NCI-H345 treated with DMSO at 0.1 percent for 48 hours (cell line): Measurements from ENCODE around the gene KIAA0753.

Source experiments
- DNase-seq: peaks from one replicate; lab custom pipeline; 2025; ENCODE audit not compliant: unreplicated experiment; lab: John Stamatoyannopoulos, UW

Gene KIAA0753

DNA sequence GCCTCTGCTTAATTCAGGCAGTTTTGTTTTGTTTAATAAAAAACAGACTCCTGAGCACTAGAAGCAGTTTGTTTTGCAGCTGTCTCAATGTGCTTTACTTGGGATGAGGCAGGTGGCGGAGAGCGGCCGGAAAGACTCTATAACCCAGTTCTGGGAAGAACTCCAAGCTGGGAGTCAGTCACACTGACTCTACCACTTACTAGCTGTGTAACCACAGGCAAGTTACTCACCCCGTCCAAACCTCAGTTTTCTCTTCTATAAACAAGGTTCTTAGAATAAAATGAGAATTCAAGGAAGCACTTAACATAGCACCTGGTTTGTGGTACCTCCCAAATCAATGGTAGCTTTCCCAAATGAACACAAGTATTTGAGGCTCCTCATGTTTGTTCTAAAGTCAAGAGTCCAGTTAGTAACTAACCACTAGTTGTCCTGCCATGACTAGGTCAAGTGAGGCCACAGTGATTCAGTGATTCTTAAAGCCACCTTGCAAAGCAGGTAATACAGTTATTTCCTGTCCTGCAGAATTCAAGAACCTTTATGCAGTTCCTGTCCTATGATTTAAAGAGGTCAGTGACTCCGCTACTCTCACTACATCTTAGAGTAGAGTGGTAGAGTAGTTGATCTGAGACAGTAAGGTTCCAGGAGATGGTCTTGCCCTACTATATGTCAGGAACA lies 3.1 kb upstream of the KIAA0753 start:
- DNase-seq, result no peak

DNA sequence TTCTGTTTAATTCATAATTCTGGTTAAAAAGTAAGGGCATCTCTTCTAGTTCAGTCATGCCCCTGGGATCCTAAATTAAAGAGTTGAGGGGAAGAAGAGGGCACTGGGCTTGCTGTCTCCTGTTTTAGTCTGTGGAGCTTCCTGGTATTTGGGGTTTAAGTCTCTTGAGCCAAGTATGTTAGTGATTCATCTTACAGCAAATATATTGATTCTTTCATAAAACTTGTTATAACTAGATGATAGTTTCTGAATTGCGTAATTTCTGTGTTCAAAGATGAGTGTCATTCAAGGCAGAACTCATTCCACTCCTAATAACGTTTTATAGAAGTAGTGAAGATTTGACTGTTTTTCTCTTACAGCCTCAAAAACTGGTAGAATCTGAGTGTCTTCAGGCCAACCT lies 2.1 kb upstream of the KIAA0753 start:
- DNase-seq, result no peak

DNA sequence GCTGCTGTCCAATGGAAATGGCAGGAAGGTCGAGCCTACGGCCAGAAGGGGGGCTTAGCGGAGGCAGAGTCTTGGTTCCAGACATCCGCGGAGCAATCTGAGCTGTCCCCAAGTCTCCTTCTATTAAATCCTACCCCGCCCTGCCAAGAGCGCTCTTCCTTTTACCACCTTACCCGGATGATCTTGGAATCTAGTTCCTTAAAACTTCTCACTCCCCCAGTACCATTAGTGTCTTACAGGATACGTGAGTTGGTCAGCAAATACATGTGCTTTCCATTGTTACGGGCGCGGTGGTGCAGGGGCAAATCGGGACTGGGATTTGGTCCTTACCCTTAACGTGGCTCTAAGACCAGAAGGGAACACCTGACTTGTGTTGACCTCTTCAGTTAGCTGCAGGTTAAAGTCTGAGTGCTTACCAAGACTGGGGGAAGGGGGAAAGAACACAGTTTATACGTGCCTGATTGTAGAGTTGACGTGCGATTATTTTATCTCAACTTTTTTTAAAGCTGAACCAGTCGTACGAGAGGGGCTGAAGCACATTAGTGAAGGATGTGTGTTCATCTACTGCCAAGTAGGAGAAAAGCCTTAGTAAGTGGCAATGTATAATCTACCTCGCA lies 844 bp upstream of the KIAA0753 start:
- no peak for DNase-seq

DNA sequence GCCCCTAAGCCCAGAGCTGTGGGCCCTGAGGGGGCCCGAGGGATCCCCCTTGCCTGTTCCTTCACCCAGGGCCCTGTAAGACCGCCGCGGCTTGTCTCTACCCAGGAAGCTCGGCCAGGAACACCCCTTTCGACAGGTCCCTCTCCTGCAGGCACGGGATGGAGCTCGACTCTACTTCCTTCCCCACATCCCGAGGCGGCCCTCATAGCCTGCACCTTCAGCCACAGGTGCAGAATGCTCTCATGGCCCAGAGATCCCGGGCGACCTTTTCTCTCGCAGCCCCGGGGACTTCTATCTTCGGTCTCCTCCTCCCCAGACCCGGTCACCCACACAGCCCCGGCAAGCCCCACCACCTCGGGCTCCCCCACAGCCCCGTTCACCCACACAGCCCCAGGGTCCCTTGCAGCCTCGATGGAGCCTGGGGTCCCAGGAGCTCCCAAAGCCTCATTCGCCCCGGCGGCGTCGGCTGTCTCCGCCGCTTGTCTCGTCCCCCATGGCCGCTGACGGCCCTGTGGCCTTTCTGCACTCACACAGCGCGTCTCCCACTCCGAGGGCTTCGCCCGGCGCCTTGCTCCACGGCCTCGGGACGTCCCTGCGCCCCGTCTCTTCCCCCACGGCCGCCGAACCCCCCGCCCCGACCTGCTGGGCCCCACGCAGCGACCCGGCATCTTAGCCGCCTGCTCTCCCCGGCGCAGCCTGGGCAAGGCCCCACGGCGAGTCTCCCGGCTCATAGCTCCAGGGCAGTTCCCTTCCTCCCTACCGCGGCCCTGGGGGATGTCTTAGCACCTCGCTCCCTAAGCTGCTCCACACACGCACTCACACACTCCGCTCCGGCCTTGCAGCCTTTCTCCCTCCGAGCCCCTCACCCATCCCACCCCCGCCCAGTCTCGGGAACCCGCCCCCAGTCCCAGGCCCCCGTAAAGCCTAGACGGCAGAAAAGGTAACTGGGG lies 650 bp downstream of the KIAA0753 start:
- no peak for DNase-seq

DNA sequence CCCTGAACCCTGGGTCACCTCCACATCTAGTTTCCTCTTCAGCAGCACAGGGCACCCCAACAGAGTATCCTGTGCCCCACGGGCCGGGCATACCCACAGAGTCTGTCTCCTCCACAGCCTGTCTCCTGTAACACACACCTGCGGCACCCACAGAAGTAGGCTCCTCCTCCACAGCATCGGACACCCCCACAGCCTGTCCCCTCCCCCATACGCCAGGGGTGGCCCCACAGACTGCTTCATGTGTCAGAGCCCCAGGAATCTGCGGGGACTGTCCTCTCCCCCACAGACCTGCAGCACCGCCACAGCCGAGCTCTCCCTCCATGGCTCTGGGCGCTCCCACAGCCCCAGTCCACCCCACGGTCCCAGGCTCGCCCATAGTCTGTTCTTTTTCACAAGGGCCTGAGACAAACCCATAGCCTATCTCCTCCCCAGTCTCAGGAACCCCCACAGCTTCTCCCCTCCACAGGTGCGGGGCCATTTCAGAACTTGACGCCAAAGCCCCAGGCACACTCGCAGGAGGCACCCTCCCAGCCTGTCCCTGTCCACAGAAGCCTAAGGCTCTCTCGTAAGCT lies 1.4 kb downstream of the KIAA0753 start:
- DNase-seq, result no peak

DNA sequence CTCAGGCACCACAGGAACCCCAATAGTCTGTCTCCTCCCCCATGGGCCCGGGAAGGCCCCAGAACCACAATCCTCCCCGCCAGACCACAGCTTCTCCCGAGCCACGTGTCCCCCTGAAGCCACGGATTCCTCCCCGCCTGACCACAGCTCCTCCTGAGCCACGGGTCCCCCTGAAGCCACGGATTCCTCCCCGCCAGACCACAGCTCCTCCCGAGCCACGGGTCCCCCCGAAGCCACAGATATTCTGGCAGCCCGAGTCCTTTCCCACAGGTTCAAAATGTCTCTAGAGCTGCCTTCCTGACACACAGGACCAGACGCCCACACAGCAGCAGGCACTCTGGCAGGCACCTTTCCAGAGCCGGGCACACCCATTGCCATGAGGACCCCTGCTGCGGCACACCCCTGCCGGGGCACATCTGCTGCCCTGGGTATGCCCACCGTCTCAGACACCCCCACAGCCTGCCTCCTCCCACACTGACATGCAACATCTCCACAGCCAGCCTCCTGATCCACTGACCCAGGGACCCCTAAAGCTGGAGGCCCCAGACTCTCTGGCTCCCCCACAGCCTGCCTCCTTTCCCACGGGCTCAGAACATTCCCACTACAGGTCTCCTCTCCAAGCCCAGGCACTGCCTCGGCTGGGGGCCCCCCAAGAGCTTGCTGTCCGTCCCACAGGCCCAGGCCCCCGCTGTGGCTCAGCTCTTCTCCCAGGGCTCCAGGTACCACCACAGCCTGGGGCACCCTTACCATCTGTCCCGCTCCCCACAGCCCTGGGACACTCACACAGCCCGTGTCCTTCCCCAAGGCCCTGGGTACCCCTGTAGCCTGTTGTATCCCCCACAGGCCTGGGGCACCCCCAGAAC lies 2.2 kb downstream of the KIAA0753 start:
- DNase-seq, result no peak

DNA sequence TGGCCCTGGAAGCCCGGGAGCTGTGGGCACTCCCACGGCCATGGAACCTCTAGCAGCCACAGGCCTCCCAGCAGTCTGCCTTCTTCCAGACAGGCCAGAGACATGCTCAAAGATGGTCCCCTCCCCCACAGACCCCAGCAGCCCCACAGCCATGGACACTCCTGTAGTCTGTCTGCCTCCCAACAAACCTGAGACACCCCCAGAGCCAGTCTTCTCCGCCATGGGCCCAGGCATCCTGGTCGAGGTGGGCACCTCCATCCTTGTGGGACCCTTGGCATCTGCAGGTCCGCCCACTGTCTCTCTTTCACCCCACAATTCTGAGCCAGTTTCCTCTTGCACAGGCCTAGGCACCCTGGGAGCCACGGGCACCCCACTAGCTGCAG lies 3.1 kb downstream of the KIAA0753 start:
- DNase-seq, result no peak

DNA sequence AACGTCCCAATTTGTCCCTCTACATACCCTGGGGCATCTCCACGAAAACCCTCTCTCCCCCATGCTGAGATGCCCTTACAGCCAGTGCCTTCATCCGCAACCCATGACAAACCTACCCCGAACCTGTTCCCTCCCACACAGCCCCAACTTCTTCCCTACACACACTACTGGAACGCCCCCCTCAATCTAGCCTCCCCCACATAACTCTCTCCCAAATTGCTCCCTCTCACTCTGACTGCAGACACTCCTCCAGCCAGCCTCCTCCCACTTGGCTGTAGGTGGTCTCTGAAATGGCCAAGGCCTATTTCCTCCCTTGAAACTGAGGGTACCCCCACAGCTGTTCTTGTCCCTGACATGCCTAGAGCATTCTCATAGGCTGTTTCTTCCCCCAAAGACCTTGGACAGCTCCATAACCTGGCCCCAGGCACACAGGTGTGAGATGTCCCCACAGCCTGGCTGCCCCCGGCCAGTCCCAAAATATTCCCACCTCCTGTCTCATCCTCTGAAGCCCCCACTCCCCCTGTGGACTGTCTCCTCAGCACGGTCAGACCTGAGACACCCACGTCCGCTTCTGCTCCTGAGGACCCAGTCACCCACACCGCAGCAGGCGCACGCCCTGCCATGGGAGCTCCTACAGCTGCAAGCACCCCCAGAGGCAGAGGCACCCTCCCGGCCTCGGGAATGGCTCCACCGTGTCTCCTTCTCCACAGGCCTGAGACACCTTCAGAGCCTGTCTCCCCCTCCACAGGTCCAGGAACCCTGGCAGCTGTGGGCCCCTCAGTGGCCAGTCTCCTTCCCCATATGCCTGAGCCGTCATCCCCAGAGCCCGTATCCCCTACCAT lies 3.7 kb downstream of the KIAA0753 start:
- no peak for DNase-seq

DNA sequence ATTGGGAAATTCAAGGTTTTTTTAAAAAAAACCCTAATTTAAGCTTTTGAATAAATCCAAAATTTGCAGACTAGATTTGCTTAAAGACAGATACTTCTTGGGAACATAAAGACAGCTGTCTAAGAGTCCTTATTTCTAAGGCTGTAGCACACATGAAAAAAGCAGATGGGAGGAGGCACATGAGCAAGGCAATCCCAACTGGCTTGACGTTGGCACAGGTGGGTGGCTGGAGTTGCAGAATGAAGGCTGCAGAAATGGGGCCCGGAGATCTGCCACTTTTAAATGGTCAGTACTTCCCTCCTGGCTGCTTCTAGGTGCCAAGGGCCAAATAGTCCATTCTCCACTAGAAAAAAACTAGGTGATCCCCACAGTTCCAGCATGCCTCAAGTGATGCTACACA lies 4.4 kb downstream of the KIAA0753 start:
- no peak for DNase-seq

DNA sequence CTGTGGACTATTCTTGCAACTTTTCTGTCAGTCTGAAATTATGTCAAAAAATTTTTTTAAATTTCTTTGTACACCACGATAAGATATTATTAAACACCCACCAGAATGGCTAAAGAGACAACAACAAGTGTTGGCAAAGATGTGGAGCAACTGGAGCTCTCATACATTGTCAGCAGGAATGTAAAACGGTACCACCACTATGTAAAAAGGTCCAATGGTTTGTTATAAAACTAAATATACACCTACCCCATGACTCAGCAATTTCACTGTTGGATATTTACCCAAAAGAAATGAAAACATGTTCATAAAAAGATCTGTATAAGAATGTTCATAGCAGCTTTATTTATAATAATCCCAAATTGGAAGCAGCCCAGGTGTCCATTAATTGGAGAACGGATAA lies 7.2 kb downstream of the KIAA0753 start:
- DNase-seq, result no peak

DNA sequence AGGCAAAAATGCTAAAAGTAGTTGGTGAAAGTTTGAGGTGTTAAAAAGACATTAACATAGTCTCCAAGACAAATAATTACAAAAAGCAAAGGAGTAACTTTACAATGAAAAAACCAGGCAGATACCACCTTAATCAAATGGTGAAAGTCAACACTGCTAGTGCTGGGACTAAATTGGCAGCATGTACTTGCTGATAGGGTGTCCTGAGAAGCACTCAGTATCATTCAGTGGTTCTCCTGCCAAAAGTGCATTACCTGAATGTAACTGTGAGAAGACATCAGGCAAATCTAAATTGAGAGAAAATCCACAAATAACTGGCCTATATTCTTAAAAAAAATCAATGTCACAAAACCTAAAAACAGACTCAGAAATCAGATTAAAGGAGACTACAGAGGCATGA lies 8.0 kb downstream of the KIAA0753 start:
- DNase-seq, result no peak

DNA sequence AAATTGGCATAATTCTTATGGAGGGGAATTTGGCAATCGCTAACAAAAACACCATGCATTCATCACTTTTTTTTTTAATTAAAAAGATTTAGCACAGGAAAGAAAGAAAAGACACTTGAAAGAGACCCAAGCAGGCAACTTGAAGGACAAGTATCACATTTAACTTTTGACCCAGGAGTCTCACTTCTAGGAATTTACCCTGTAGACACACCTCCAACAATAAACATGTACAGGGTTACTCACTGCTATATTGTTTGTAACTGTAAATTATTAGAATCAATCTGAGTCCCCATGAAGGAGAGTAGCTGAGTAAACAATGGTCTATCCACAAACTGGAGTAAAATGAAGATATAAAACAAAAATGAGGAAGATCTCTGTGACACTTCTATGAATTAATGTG lies 10.1 kb downstream of the KIAA0753 start:
- DNase-seq, result no peak

DNA sequence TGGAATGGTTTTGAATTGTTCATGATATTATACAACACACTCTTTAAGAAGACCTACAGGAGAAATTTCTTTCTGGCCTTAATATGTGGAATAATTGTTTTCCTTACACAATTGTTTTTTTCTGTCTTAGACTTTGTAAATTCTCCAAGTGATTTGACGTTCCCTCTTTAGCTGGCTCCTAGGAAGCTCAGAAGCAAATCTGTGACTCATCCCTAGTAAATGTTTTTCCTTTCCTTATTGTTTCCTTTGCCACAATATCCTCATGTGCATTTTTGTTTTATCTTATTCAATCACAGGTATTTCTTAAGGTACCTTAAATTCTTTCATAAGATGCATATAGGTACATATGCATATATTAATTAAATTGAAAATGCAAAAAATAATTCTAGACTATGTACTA lies 13.5 kb downstream of the KIAA0753 start:
- DNase-seq, result no peak

DNA sequence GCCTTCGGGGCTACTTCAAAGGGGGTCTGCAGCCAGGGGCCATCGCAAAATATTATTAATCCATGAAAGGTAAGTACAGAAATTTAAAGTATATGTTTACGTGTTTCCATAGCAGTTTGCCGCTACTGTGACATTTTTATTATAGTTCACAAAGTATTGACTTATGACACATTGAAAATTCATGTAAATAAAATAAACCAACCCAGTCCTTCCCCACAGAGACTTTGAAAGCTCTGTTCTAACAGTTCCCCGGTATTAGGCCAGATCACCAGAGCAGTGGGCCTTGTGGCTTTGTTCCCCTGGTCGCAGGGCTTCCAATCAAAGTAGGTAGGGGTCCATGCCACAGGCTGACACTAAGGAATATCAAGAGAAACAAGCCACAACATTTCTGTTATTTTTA lies 13.9 kb downstream of the KIAA0753 start:
- DNase-seq, result no peak

DNA sequence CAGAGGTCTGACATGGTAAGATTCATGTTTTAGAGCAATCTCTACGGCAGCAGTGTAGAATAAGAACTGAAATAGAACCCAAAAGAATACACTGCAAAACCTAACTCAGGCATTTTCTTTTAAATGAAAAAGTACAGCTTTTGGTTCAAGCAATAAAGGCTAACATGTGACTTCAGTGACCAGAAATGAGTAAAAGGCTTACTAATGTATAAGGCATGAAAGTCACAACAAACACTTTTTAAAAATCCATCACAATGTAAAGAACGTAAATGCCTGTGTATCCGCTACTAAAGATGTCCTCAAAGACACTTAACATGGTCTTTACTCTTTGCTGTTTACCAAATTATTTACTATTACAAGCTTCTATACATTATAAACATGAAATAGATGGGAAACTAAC lies 16.6 kb downstream of the KIAA0753 start:
- no peak for DNase-seq

DNA sequence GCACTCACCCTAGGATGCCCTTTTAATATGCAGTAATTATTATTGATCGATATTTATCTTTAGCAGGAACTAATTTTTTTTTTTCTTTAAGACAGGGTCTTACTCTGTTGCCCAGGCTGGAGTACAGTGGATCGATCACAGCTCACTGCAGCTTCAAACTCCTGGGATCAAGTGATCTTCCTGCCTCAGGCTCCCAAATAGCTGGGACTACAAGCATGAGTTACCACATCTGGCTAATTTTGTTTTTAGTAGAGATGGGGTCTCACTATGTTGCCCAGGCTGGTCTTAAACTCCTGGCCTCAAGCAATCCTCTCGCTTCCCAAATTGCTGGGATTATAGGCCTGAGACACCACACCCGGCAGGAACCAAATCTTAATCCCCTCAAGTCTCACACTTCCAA lies 29.3 kb downstream of the KIAA0753 start:
- no peak for DNase-seq

DNA sequence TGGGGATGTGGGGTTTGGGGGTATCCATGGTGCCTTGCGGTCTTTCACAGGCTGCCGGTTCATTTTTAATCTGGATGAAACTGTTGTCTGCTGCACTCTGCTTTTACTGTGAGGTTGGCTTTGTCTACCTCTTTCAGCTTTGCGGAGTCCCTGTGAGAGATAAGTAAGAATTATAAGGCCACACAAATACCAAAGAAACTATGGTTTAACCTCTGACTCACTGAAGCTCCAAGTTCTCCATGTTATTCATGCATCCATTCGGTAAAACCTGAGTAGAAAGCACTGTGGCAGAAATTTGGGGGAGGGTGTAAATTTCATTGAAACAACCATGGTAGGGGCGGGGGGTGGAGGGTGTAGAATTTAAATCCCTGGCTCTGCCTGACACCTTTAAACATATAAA lies 30.5 kb downstream of the KIAA0753 start:
- DNase-seq, result no peak

DNA sequence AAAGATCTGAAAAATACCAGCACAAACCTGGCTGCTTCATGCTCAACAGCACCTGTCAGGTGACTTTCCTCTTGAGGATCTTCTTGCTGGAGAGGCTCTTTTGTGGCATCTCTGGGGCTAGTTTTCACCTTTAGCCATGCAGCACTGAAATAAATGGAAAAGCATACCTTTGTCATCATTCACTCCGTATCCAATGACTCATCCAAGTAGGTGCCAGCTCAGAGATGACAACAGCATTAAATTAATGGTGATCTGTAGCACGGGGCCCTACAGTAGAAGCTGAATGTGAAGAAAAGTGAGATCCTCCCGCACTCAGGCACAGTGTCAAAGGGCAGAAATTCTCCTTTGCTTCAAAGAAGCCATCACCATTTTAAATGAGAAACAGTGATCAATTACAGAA lies 32.2 kb downstream of the KIAA0753 start:
- DNase-seq, result no peak

DNA sequence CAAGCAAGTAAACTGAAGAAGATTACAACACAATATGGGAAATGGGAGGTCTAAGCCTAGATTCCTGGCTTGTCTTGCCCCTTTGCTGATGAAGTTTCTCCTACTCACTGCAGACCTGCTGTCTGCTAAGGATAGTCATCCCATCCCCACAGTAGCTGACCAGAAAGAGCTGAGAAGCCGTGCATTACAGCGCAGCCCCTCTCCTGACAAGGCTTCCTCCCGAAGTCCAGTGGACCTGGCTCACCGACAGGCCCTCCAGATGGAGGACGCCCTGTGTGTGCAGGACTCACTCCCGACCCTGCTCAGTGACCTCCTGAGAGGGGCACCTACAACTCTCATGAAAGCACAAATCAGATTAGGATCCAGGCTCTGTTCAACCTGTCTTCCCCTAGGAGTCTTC lies 35.4 kb downstream of the KIAA0753 start:
- no peak for DNase-seq

DNA sequence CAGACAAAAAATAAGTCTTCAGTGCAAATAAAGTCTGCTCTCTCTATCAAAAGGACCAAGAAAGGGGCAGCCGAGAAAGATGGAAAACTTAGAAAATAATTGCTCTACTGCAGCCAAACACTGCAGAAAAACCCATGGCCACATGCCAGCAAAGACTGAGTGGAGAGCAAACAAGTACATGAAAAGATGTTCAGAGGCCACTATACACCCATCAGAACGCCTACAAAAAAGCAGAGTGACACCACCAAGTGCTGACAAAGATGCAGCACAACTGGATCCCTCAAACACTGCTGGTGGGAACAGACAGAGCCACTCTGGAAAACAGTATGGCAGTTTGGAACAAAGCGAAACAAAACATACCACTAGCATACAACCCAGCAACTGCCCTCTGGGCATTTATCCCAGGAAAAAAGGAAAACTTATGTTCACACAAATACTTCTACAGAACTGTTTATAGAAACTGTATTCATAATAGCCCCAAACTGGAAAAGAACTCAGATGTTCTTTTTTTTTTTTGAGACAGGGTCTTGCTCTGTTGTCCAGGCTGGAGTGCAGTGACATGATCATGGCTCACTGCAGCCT lies 36.7 kb downstream of the KIAA0753 start:
- DNase-seq, result no peak
